Posterior vena cava (tissue), 2 donors: ENCODE data around the gene UBE2O. TPM values are rescaled to one million over a fixed set of nuclear protein-coding genes. Genes with fewer than 3 reads are reported as not detected.

Experiments
- DNase-seq: peaks from one replicate; pipeline ENCODE4 v3.0.0-alpha.2; 2020; ENCODE audit warnings: low spot score
- intact Hi-C, 2 donors: fragments of 100-400 bp; cut with DNase I; formaldehyde crosslinking; loops; one replicate each; pipeline versions ENCODE4 v1.14.1 to v1.14.2; 2022 to 2023
- total RNA-seq, 2 donors: library from RNA; stranded (reverse); fragmentation: NEBNext Ultra II Directional; extraction: Animal tissue kit (Norgen Biotek cat#: 25700); gene quantifications; one replicate each; pipeline ENCODE4 v1.2.1, GENCODE V29; 2021
- donor health status: DM: yes; HTN: yes; CAD: no.
- donor health status: DM: yes; HTN: yes; CAD: no.

Gene UBE2O
- total RNA-seq, 2 donors from 2014 or later = 17.2 to 17.9 TPM

GRCh38 chr17:76446449-76447231 is 6.3 kb downstream of the UBE2O start:
- DNase-seq = peak; percentile 26
- intact Hi-C loops = no loop called here

GRCh38 chr17:76445697-76446448 is 7.1 kb downstream of the UBE2O start:
- intact Hi-C loops = no loop called here
- DNase-seq = peak; percentile 28

GRCh38 chr17:76444518-76445311 is 8.2 kb downstream of the UBE2O start:
- DNase-seq = peak; percentile 34
- intact Hi-C loops = no loop called here

DNA sequence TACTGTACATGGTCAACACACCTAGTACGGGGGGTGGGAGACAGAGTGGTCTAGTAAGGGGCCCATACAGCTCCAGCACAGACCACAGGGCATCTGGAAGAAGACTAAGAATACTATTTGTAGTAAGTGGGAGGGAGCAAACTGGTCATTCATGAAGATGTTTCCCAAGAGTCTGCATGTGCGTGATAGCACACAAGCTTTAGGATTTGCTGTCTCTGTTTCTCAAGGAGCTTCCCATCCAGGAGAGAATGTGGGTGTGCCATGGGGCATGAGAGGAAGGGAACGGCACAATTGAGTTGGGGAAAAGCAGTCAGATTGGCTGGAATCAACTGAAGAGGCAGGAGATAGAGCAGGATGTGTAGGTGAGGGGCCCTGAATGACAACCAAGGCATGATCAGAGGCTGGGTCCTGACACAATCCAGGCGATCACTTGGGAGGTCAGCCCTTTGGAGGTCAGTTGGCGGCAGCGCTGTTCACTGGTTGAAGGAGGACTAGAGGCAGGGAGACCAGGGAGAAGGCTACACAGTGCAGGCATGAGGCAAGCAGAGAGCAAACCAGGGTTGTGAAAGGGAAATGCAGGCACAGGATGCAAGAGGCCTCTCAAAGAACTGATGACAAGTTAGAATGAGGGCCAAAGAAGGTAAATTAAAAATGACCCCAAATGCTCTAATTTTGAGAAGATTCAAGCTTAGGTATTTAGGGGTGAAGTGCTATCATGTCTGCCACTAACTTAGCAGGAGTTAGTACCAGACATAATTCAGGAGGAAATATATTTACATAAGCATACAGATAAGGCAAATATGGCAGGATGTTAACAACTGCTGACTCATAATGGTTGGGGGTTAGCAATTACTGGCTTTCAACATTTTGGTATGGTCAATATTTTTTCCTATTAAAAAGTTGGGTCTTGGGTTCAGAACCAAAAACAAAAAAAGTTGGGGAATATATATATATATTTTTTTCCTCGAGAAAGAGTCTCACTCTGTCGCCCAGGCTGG is 10.3 kb downstream of the UBE2O start:
- intact Hi-C loops = no loop called here
- peak; percentile 62 for DNase-seq

- peak; percentile 40 for DNase-seq
- intact Hi-C loops = no loop called here
Observed at GRCh38 chr17:76441686-76442340, 11.1 kb downstream of the UBE2O start.

DNA sequence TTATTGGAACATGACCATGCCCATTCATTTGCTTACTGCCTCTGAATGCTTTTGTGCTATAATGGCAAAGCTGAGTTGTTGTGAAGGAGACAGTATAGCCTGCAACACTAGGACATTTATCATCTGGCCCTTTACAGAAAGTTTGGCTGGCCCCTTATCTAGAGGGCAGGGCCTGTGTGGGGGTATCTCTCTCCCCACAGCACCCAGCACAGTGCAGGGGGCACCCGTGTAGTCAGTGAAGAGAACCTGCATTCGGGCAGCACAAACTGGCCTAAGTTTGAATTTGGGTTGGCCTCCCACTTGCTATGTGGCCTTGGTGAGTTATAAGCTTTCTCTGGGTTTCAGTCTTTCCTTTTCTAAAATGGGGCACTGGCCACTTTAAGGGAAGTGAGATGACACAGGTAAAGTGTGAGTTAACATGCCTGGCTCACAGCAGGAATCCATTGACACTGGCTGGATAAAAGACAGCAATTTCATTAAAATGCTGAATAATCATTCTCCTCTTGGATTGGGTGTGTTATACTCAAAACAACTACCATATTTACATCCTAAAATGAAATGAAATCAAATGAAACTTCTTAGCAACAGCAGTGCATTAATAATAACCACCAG is 12.1 kb downstream of the UBE2O start:
- DNase-seq = peak; percentile 22
- intact Hi-C loops = no loop called here

GRCh38 chr17:76439314-76439928 is 13.5 kb downstream of the UBE2O start:
- intact Hi-C loops = no loop called here
- DNase-seq = peak; percentile 25

DNA sequence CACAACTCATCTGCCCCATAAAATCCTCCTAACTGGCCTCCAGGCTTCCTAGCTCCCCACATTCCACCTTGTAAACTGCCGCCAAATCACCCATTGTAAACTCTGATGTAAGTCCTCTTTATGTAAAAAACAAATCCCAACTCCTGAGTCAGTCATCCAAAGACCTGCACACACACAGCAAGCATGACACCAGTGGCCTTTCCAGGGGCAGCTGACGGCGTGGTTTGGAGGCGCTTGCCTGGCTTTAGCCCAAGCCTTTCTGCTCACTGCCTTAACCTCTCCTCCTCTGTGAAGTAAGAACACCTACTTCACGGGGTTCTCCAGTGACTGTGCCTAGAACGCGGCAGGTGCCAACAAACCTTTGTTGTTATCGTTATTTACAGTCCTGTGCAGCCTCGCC is 14.0 kb downstream of the UBE2O start:
- intact Hi-C loops = no loop called here
- peak; percentile 38 for DNase-seq

DNA sequence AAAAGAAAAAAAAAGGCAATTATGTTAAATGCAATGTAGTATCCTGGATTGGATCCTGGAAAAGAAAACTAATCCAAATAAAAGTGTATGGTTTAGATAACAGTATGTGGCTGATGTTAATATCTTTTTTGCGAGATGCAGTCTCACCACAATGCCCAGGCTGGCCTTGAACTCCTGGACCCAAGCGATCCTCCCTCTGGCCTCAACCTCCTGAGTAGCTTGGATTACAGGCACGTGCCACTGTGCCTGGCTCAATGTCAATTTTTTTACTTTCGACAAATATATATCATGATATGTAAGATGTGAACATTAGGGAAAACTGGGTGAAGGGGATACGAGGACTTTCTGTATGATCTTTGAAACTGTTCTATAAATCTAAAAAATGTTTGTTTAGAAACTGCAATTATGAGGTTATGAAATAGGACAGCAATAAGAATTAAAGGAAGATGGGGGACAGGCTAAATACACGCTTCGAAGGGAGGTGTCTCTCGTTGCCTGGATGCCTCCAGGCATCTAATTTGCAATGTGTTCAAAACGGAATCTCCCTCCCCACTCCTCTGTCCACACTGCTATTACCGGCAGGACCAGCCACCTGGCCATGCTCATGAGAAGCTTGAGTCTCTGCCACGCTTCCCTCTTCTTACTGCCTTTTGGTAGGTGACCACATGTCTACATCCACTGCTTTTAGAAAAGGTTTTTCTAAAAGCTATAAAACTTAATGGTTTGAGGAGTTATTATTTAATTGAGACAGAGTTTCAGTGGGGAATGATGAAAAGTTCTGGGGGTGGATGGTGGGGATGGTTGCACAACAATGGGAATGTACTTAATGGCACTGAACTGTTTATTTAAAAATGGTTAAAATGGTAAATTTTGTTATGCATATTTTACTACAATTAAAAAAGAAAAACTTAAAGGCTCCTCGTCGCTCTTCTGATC is 15.2 kb downstream of the UBE2O start:
- intact Hi-C loops = no loop called here
- DNase-seq = peak; percentile 19

DNA sequence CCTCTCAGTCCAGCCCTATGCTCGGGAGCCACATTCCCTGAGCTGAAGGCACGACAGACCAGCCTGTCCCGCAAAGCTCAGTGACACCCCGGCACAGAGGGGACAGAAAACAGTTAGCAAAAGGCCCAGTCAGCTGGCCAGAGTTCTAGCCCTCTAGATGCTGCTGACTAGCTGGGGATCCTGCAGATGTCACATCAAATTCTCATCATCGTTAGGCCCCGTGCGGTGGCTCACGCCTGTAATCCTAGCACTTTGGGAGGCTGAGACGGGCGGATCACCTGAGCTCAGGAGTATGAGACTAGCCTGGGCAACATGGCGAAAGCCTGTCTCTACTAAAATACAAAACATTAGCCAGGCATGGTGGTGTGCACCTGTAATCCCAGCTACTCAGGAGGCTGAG is 17.2 kb downstream of the UBE2O start:
- DNase-seq = peak; percentile 57
- intact Hi-C loops = no loop called here

DNA sequence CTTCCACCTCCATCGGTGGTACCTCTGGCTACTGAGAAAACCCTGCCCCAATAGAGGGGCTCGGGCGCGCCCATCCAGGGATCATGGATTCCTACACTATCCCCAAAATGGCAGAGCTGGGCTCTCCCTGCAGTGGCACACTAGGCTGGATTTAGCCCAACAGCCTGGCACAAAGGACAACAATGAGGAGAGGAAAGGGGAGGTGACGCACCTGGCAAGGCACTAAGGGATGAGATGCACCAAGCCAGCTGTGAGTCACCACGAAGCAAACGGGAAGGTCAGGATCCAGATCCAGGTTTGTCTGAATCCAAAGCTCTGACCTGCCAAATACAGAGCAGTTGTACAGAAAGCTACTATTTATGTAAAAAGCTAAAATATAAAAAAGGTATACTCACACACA is 18.1 kb downstream of the UBE2O start:
- intact Hi-C loops = no loop called here

GRCh38 chr17:76433693-76434092 is 19.3 kb downstream of the UBE2O start:
- DNase-seq = no peak
- intact Hi-C loops = no loop called here

More for the DNA sequence above, 18.1 kb downstream of the UBE2O start:
- DNase-seq = peak; percentile 15

DNA sequence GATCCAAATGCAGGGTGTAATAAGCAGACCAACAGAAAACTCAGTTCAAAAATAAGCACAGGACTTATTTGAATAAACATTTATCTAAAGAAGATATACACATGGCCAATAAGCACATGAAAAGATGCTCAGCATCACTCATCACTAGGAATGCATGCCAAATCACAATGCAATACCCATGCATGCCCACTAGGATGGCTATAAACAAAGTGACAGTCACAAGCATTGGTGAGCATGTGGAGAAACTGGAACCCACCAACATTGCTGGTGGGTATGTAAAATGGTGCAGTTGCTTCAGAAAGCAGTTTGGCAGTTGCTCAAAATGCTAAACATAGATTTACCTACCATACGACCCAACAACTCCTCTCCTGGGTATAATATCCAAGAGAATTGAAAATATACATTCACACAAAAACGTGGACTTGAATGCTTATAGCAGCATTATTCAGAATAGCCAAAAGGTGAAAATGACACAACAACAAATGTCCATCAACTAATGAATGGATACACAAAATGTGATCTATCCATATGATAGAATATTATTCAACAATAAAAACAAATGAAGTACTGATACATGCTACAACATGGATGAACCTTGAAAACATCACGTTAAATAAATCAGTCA is 20.1 kb downstream of the UBE2O start:
- intact Hi-C loops = no loop called here
- no peak for DNase-seq

DNA sequence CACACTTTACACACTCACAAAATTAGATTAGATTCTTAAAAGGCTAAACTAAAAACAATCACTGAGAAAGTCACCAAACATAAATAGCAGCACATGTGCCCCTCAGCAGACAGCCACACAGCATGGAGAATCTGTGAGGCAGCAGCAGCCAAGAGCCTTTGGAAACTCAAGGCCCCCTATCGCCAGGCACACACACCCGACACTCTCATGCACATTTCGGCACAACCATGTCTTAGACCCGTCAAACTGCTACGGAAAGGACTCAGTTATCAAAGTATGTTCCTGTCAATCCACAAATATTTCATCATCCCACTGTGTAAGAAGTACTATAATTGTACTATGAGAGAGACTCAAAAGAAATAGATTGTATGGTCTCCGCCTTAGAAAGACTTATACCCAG is 20.9 kb downstream of the UBE2O start:
- no peak for DNase-seq
- intact Hi-C loops = no loop called here

GRCh38 chr17:76431509-76431908 is 21.4 kb downstream of the UBE2O start:
- intact Hi-C loops = no loop called here

DNA sequence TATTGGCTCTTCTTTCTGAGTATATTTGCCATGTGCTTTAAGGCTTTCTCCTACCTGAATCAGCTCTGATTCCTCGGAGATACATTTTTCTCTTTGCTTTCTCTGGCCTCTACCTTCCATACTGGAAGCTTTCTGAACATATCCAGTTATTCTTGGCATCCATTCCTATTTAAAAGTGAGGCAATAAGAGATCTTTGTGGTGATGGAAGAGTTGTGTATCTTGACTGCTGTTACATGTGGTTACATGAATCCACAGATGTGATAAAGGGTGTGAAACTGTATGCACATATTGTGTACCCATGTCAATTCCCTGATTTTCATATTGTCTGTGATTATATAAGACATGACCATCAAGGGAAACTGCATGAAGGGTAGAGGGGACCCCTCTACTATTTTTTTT is 24.4 kb downstream of the UBE2O start:
- no peak for DNase-seq
- intact Hi-C loops = no loop called here

More at GRCh38 chr17:76431509-76431908, 21.4 kb downstream of the UBE2O start:
- peak; percentile 6 for DNase-seq
